Measurements from ENCODE around the gene NAMPT.
"Not testable (repeated sequence)": the region's sequence is repeated elsewhere in the genome, so short reads cannot be mapped to it uniquely, and the experiment has no call there.

The NAMPT gene

DNA sequence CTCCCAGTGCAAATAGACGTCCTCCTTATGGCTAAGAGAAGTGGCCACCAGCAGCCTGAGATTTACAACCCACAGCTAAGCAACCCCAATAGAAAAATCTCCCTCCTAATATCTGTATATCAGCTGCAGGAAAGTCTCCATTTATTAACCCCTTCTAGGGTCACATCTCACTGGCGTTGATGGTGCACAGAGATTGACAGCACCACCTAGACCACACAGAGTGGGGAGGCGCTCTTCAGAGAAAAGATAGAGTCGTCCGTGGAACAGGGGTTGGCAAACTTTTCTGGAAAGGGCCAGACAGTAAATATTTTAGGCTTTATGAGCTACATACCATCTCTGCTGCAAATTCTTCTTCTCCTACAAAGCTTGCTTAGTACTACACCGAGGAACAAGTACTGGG lies 60.0 kb downstream of the NAMPT start:
- no peak for DNase-seq

DNA sequence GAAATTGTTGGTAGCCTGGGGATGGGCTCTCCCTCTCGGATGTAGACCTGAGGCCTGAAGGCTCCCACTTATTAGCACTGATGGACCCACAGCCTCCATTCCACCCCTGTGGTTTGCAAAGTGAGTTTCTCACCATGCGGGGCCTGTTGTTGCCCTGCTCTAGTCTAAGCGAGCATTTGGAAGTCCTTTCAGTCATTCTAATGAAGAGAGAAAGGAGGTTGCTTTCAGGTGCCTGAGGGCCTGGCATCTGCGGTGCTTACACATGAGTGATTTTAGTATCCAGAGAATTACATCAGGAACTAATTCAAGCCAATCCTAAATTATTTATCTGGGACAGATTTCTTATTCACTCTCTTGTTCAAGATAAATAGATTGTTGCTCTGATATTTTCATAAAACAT lies 61.6 kb downstream of the NAMPT start:
- DNase-seq = no peak

DNA sequence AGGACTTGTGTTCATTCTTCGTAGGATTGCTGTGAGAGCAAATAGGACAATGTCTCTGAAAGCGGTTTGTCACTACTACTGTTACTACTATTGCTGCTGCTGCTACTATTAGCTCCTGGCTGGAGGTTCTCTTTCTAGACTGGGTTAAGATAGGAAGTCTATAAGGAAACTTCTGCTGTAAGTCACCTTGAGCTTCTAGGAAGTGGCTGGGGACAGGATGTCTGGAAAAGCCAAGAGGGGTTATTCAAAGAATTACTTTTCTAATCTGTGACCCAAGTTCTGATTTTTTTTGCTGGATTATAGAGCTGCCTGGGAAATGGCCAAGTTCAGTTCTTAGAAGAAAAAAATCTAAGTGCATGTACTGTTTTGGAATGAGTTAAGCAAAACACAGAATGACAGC lies 62.2 kb downstream of the NAMPT start:
- no peak for DNase-seq

DNA sequence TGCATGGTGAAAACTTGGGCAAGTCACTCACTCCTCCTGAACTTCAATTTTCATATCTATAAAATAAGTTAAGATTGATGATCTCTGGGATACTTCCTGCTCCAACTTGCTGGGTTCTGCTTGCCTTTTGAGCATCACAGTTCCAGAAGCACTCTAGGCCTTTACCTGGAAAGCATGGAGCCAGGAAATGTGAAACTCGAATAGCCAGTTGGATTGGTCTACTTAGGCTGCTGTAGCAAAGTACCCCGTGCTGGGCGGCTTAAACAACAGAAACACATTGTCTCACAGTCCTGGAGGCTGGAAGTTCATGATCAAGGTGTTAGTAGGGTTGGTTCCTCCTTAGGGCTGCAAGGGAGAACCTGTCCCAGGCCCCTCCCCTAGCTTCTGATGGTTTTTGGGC lies 64.5 kb downstream of the NAMPT start:
- DNase-seq = no peak

DNA sequence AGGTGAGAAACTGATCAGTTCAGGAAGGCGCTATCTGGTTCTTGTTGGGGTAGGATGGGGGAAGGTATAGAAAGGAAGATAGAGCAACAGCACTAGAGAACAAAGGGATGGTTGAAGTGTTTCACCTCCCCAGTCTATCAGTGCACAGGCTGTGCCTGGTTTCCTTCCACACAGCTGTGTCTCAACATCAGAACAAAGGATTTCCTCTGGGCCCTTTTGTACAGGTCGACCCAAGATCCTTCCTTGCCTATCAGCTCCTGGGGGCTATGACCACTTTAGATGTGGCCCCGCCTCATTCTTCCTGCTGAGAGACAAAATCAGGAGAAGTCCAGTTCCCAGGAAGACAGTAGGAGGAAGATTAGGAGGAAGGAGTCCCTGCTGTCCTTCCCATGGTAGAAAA lies 65.6 kb downstream of the NAMPT start:
- DNase-seq = no peak

DNA sequence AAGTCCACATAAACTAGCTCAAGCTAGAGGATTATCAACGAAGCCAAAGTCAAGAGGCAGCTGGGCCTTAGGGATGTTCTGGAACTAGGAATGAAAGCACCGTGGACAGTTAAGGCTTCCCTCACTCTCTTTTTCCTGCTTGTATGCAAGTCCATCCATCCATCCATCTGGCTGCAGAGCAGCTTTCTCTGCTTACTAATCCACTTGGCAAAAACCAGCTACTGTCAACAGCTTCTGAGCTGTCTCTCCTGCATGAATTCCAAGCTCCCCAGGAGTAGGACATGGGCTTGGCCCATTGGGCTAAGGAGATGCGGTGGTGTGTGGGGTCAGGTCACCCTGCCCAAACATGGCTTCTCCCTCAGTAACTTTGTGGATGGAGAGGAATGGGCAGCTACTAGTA lies 66.2 kb downstream of the NAMPT start:
- no peak for DNase-seq

DNA sequence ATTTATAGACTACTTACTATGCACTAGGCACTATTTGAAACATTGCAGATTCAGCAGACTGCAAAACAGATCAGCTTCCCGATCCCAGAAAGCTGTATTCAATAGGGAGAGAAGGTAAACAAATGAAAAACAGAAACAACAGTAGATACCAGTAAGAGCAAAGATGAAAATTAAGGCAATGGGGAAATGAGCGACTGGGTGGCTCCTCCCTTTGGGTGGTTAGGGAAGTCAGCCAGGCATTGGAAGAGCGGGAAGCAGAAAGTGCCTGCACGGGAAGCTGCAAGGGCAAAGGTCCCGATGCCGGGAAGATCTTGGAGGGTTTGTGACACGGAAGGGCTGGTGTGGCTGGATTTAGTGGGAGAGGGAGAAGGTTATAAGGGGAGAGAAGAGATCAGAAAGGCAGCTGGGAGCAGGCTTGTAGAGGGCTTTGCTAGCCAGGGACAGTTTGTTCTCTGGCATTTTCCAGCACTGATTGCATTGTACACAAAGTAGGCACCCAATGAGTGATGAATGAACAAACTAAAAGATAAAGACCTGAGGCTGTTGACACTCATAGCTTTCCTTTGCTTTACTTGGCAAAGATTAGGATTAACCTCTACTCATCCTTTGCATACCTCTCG lies 67.8 kb downstream of the NAMPT start:
- no peak for DNase-seq

DNA sequence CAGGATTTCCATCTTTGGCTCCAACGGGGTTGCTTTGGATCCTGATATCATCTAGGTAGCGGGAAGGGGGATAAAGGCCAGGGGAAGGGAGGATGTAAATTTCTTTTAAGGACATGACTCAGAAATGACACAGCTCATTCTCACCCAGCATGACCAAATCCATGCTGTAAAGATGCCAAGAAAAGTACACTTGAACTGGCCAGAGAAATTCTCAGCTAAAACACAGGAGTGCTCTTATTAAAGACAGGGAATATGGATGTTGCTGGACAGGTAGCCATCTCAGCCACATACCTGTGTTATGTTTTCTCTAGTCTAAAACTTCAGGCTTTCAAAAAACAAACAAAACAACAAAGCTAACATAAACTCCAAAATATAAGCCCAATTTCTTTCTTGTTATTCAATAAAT lies 68.3 kb downstream of the NAMPT start:
- DNase-seq = no peak

DNA sequence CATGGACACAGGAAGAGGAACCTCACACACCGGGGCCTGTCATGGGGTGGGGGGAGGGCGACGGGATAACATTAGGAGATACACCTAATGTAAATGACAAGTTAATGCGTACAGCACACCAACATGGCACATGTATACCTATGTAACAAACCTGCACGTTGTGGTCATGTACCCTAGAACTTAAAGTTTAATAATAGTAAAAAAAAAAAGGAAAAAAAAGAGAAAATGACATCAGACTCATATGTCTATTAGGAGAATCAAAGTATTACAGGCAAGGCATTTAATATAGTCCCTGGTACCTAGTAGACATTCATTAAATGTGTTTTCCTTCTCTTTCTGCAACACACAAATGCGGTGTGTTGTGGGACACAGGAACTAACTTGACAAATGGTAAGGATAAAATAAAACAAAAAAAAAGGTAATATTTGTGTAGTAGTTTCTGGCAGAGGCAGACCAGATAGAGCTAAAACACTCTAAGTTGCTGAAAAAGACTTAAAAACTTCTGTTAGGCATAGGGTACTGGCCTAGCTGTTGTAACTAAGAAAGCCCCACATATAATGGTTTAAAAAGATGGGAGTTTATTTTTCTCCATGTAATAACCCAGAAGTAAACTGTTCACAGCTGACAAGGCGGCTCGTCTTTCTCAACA lies 68.8 kb downstream of the NAMPT start:
- DNase-seq = no peak

DNA sequence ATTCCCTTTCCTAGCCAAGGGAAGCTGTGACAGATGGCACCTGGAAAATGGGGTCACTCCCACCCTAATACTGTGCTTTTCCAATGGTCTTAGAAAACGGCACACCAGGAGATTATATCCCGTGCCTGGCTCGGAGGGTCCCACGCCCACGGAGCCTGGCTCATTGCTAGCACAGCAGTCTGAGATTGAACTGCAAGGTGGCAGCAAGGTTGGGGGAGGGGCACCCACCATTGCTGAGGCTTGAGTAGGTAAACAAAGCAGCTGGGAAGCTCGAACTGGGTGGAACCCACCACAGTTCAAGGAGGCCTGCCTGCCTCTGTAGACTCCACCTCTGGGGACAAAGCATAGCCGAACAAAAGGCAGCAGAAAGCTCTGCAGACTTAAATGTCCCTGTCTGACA lies 75.8 kb downstream of the NAMPT start:
- DNase-seq = not testable (repeated sequence)

DNA sequence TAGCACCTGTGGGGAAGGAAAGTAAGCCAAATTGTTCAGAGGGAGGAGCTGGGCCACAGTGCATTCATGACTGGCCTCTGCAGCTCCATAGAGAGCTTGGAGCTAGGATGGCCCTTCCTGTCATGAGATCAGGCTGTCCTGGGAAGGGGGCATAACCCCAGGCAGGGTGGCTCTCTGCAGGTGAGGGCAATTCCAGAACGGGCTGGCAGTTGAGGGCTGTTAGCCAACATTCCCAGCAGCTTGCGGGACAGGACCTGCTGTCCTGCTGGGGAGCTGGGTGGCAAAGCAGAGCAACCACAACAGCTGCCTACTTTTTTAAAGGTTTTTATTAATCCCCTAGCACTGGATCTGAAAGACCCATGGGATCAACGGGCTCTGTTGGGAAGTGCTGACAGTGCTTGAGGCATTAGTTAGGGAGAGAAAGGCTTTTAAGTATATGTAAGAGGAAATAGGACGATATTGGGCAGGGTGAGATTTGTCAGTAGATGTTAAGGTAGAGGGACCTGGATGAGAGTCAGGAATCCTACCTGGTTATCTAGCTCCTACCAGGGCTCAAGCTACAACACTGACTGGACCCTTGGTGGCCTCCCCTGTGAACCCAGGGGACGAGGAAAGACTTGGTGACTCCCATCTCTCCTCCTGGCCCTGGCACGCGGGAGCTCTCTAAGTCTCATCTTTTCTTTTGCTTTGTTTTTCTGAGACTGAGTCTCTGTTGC lies 77.8 kb downstream of the NAMPT start:
- no peak for DNase-seq

DNA sequence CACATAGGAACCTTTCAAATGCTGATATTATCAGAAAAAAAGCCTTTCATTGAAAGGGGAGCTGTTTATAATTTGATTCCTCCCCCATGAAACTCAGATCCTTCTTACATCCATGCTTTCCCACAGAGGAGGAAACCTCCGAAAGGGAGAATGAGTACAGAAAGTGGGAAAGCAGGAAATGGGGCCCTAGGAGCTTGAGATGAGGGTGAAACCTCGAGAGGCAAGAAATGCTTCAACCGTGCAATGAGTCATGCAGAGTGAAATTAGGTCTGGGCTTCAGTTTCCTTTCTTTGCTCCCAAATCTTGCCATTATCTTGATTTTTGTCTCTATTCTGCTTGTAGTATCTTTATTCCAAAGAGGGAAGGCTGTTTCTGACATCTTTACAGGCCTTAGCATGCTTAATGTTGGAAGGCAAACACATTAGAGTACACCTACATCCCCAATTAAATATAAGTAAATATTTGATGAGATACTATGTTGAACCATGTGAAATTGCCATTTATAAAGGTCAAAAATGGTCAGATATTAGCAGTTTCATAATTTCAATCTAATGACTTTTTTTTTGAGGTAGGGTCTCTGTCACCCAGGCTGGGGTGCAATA lies 79.1 kb downstream of the NAMPT start:
- no peak for DNase-seq

DNA sequence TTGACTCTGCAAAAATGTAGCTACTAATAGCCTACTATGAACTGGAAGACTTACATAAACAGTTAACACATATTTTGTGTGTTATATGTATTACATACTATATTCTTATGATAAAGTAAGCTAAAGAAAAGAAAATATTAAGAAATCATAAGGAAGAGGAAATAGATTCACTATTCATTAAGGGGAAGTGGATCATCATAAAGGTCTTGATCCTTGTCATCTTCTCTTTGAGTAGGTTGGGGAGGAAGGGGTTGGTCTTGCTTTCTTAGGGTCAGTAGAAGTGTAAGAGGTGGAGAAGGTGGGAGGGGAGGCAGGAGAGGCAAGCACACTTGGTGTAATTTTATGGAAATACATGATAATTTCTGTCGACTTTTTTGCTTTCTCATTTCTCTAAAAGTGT lies 81.3 kb downstream of the NAMPT start:
- no peak for DNase-seq

DNA sequence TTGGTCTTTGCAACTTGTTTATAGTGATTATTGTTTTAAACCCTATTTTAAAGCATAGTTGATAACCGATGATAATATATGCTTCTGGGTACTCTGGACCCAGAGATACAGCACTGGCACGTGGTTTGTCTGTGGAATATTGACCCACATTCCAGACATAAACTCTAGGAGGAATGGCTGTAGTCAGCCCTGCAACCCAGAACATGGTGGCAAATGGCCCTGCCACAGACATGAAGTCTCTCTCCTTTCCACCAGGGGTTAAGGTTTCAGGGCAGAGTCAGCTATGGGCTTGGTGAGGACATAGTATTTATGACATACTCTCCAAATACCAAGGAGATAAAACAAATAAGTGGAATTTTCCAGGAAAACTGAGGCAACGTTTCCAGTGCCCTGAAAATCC lies 83.6 kb downstream of the NAMPT start:
- DNase-seq = no peak

DNA sequence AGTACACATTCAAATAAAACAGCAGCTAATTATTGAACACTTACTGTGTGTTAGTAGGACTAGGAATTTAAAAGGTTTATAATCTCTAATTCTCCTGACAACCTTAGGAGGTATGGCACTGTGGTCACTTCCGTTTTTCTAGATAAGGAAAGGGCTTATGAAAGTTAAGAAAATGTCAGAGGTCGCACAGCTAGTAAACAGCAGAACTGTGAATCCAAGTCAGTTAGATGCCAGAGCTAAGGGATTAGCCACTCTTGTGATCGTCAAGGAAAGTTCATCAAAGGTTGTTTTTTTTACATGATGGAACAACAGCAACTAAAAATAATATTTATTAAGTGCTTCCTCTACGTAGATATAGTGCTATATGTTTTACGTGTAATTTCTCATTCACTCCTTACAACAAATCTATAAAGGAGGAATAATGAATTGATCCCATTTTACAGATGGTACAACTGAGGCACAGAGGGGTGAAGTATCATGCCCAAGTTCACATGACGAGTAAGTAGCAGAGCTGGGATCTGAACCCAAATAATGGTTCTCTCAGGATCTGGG lies 84.9 kb downstream of the NAMPT start:
- DNase-seq = peak; percentile 7

DNA sequence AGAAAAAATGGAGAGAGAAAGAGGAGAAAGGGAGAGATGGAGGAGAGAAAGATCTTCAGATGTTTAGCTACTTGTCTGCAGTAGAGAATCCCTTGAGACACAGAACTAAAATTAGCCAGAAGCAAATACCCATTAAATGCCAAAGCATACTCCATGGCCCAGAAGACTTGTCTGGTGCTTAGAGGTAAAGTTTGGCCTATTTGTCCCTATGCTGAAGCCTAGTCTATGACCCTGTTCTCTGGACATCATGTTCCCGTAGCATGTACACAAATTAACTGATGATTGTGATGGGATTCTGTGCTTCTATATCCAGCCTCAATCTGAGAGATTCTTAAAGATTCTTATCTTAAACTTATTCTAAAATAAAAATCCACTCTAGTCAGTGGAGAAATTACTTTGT lies 85.8 kb downstream of the NAMPT start:
- DNase-seq = no peak

Data from hematopoietic multipotent progenitor cell treated with erythropoietin and hydrocortisone succinate and interleukin-3 and kit ligand, for 6 days (in vitro differentiated cells).